ENCODE measurements around the gene JAKMIP1.

JAKMIP1 gene

DNA sequence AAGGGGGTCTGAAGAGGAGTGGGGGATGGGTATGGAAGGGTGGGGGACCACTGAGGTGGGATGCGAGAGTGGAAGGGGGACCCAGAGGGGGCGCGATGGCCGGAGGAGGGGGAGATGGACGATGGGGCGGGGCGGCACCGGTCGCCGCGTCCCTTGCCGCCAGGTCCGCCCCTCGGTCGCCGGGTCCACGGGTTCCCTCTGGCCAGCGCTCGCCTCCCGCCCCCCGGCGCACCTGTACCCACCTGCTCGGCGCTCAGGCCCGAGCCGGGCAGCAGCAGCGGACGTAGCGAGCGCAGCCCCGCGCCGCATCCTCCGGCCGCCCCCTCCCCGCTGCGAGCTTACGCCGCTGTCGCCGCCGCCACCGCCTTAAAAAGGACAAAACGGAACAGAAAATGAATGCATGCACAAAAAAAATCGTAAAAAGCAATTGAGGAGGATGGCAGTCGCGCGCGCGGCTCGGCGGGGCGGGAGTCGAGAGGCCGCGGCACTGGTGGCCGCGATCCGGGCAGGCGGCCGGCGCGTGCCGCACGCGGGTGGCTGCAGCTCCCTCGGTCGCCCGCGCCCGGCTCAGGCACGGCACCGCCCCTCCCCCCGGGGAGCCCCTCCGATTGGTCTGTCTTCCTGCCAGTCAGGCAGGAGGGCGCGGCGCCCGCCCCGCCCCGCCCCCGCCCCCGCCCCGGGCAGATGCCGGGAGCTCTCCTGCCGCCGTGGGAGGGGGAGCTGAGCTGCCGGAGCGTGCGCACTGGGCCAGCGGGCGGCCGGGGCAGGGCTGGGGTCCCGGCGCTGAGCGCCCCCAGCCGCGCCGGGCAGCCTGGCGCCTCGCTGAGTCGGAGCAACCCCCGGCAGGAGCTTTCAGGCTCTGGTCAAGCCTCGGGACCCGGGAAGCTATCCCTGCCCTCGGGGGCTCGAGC, at the start of gene JAKMIP1:
Gene JAKMIP1, minus strand, starts transcription at position 539 of the 911 bp plus-strand sequence. CDS start 87,699 bp downstream, outside the sequence.
- peak; percentile 66 to 77 for DNase-seq (ENCODE audit: low read depth in 2 of 2)

DNA sequence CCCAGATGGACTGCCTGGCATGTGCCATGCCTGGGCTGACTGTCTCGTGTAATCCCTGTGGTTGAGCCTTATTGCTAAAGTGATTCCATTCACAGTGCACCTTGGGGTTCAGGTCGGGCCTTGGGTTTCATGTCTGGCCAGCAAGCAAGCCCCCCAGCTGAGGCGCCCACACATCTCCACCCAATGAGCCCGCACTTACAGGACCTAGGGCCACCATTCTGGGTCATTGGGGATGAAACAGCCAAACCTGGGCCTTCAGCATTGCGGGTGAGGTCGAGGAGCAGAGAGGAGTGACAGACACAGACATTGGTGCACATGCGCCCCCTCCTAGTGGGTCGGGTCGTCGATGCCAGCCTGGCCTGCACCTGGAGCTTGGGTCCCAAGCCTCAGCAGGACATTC, 48.0 kb upstream of the JAKMIP1 start:
- DNase-seq (ENCODE audit: low read depth in 2 of 2) = no peak

DNA sequence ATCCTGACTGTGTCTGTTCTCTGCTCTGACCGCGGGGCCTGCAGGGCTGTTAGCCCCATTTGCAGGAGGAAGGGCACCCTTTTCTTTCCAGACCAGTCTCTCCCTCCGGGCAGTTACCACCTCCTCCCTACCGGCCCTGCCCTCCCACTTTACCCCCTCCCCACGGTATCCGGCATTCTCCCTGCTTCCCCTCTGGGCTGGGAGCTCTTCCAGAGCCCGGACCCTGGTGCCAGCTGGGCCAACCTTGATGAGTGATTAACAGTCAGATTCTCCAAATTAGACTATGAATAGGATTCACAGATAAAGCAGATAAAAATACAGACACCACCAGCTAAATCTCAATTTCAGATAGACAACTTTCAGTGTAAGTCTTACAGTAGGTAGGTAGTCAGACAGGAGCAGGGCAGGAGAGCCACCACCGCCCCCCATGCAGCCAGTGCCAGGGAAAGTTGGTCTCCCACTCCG, 45.9 kb upstream of the JAKMIP1 start:
- DNase-seq (ENCODE audit: low read depth in 2 of 2) = no peak

DNA sequence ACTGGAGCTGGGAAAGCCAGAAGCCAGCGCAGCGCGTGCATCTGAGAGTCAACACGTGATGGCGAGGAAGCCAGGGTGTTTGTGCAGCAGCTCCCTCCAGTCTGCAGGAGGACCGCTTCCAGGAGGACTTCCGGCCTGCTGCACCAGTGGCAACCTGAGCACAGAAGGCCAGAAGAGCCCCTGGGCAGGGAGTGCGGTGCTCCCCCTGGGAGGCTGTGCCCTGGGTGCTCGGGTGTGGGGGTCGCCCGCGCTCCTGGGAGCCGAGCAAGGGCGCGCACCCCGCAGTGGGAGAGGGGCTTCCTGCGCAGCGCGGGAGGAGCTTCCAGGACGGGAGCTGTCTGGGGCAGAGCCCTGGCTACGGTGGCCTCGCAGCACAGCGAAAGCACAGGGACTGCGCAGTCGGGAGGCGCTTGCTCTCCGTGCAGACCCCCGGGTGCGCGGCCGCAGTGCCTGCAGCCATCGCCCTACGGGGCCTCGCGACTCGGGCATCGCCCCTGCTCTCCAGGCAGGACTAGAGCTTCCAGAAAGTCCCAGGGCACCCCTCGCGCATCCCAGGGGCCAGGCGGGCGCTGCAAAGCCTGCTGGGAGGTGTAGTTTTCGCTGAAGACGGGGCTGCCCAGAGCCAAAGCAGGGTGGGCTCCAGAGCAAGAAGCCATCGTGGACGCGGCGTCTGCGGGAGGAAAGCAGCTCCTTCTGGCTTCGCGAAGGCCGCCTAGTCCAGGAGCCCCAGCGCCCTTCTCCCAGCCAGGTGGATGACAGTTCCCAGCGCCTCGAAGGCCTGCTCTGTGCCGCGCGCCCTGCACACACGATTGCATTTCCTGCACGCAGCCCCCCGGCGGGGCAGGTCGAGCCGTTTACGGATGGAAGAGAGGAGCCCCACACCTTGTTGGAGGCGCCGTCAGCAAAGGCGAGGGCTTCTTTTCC, 45.2 kb upstream of the JAKMIP1 start:
- DNase-seq (ENCODE audit: low read depth in 2 of 2) = no peak

DNA sequence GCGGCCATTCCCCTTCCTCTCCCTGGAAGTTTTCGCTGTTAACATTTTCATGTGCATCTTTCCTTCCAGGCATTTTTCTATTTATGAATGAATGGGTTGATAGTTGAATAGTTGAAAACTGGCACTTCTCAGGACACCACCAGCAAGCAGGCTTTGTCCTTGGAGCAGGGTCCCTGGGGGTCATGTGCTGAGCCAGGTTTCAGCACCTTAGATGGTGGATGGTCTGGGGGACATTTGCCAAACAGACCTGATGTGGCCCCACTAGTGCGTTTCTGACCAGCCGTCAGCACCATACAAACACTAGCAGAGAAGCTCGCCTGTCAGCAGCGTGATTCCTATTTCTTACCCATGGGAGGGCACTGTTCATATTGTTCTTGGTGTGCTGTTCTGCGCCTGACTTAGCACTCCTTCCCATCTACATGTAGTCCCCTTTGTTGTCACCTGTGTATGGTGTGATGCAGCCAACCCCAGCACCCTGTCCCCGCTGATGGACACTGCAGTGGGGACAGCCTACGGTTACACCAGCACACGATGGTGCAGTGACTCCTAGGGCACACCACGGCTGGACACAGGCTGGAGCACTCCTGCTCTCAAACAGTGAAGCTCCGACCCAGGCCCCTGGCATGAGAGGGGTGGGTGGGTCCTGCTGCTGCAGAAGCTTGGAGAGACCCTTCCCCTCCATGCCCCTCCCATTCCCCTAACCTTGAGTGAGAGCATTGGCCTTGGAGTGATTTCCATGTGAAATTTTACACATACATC, 42.1 kb upstream of the JAKMIP1 start:
- DNase-seq (ENCODE audit: low read depth in 2 of 2) = no peak

DNA sequence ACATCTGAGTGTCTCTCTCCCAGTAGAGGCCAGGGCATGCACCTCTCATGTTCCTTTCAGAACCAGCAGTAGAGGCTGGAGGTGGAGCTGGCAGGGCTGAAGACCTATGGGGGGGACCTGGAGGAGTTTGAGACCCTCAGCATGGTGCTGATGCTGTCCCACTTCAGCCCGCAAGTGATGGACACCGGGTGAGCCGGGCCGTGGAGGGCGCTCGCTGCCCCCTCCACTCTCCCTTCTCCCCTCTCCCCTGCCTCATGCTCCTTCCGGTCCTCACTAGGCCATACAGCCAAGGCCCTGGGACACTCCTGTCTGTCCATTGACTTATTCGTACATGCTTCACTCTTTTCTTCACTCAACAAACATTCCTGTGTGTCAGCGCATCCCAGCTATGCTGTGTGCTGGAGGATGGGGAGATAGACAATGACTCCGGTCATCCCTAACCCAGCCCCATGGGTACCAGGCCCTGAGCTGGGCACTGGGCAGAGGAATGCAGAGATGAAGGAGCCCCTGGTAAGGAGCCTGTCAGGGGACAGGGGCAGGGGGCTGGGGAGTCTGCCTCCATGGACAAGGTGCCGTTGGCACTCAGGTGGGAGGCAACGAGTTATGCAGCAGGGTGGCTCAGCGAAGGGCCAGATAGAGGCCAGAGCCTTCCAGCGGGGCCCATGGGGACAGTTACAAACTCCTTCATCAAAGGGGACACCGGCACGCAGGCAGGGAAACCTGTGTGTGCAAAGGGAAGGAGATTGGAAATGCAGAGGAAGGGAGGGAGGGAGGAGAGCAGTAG, 40.9 kb upstream of the JAKMIP1 start:
- DNase-seq (ENCODE audit: low read depth in 2 of 2) = no peak

DNA sequence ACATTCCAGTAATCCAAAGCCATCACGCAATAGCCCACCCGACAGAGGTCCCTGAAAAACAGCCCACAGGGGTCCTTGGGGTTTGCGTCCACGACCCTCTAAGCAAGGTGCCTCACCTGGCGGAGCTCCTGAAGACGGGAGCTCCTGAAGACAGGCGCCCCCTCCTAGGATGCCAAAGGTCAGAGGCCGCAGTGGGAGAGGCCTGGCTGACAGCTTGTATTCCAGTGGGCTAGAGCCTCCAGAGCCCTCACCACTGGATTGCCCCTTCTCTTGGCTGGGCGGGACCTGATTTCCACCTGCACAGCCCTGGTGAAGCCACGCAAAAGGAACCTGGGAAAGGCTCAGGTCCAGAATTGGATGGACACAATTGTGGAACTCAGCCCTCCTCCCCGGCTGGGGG, 39.6 kb upstream of the JAKMIP1 start:
- no peak for DNase-seq (ENCODE audit: low read depth in 2 of 2)

DNA sequence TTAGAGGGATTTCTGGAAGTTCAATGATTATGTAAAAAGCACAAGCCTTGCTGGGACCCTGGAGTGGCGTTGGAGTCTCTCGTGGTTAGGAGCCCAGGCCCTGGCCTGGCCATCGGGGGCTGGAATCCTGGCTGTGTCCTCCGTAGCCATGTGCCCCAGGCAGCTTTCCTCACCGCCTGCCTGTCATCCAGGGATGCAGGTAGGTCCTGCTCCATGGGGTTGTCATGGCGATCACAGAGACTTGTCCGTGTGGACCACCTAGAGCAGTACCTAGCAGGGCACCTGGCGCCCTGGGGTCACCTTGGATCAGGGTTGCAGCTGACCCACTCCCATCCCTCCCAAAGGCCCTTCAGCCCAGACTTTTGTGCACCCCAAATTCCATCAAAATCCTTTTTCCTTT, 39.1 kb upstream of the JAKMIP1 start:
- DNase-seq (ENCODE audit: low read depth in 2 of 2) = no peak

DNA sequence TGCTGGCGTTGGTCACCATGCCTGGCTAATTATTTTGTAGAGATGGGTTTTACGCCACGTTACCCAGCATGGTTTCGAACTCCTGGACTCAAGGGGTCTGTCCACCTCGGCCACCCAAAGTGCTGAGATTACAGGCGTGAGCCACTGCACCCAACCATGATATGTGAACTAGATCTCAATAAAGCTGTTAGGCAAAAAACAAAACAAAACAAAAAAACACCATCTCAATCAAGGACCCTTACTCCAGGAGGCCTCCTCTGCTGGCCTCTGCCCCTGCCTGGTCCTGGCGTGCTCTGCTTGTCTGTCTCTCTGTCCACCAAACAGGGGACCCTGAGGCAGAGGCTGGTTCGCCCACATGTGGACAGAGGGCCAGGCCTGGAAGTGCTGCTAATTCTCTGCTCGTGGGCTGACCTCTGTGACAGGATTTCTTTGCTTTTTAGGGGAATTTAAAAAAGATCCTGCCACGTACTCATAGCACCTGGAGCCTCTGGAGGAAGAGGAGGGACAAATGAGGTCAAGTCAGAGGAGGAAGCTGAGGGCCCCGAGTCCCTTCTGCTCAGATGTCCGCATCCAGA, 36.6 kb upstream of the JAKMIP1 start:
- no peak for DNase-seq (ENCODE audit: low read depth in 2 of 2)

DNA sequence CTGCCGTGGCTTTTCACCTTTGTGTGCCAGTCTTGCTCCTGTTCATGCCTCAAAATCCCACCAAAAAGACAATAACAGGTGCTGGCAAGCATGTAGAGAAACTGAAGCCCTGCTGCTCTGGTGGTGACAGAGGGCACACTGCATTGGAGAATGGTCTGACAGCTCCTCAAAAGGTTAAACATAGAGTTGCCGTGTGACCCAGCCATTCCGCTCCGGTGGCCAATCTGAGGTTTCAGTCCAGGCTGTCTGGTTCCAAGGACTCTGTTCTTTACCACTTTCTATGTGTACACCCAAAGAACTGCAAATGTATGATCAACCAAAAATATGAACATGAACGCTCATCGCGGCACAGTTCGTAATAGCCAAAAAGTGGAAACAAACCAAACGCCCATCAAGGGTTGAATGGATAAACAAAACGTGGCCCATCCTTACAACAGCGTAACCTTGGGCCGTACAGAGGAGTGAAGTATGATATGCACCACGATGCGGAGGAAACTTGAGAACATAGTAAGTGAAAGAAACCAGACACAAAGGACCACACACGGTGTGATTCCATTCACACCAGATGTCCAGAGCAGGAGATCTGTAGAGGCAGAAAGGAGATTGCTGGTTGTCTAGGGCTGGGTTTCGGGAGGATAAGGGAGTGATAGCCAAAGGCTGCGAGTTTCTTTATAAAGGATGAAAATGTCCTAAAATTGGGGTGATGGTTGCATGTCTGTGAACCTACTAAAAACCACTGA, 35.7 kb upstream of the JAKMIP1 start:
- no peak for DNase-seq (ENCODE audit: low read depth in 2 of 2)

DNA sequence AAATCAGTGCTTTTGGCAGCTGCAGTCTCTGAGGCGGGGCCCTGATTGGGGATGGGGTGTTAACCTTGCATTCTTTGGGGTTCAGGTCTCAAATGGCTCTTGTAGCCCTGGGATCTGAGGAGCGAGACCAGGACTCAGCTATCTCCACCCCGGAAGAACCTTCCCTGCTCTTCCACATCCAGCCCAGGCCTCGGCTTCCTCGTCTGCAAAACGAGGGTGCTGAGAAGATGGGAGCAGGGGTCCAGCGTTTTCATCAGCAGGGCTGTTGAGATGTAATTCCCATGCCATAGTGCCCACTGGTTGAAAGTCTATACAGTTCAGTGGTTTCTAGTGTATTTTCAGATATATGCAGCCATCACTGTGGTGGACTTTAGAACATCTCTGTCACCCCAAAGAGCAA, 34.7 kb upstream of the JAKMIP1 start:
- no peak for DNase-seq (ENCODE audit: low read depth in 2 of 2)

DNA sequence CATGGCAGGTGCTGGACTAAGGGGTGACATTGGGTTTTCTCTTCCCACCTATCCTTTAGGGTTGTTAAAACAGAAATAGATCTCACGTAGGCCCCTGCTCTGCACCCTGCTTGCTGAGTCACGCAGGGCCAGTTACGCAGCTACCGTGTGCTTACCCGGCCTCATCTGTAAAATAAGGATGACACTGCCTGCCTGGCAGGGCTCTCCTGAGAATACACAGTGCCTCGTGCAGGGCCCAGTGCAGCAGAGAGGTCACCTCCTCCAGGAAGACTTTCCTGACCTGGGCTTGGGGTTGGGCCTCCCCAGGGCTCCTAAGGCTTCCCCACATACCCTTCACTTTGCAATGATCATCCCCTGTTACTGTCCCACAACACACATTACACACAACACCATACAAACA, 33.6 kb upstream of the JAKMIP1 start:
- DNase-seq (ENCODE audit: low read depth in 2 of 2) = no peak

DNA sequence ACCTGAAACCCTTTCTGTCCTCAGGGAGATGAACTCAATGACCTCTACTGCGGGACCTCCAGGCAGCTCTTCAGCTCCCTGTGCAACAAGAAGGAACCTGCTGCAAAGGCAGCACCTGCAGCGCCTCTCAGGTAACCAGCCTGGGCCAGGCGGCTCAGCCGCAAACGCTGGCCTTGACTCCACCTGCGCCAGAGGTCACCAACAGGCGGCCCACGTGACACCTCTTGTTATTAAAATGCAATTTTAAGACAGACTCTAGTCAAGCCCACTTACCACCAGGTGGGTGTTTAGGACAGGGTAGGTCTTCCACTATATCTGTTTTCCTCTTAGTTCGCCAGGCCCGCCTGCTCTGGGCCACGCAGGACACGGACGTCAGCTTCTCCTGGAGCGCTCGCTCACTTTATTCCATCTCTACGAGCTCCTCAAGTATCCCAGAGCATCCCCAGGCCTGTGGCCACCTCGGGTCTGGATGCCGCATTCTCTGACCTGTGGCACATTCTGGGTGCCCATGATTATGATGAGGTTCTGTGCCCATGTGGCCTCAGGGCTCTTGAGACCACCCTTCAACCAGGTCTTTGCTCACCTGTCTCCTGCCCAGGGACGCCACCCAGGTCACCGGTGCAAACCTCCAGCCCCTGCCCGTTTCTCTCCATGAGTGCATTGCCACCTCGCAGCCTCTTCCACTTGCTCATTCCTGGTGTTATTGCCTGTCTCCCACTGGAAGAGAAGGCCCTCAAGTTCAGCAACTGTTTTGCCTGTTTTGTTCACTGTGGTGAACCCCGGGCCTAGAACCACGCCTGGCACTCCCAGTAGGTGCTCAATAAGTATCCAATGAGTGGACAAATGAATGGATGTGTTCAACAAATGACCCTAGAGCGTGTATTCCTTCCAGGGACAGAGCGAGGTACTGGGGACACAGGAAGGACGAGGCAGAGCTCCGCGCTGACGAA, 32.8 kb upstream of the JAKMIP1 start:
- DNase-seq (ENCODE audit: low read depth in 2 of 2) = no peak

DNA sequence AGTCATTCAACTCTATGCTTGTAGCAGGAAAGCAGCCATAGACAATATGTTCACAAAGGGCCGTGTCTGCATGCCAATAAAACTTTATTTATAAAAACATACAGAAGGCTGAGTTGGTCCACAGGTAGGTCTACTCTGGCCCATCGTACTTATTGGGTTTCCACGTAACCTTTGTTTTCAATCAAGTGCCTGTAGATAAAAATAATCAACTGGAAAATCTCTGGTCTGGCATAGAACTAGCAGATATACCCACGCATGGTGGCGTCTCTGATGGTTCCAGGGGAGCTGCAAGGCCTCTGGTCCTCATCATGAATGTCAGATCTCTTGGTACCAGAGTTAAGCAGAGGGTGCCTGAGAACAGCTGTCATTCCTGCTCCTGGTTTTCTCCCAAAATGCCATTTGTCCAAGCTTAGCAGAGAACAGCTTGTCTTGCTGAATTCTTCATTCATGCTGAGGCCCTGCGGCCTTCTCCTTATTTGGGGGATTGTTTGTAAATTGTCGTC, 31.4 kb upstream of the JAKMIP1 start:
- DNase-seq (ENCODE audit: low read depth in 2 of 2) = no peak

DNA sequence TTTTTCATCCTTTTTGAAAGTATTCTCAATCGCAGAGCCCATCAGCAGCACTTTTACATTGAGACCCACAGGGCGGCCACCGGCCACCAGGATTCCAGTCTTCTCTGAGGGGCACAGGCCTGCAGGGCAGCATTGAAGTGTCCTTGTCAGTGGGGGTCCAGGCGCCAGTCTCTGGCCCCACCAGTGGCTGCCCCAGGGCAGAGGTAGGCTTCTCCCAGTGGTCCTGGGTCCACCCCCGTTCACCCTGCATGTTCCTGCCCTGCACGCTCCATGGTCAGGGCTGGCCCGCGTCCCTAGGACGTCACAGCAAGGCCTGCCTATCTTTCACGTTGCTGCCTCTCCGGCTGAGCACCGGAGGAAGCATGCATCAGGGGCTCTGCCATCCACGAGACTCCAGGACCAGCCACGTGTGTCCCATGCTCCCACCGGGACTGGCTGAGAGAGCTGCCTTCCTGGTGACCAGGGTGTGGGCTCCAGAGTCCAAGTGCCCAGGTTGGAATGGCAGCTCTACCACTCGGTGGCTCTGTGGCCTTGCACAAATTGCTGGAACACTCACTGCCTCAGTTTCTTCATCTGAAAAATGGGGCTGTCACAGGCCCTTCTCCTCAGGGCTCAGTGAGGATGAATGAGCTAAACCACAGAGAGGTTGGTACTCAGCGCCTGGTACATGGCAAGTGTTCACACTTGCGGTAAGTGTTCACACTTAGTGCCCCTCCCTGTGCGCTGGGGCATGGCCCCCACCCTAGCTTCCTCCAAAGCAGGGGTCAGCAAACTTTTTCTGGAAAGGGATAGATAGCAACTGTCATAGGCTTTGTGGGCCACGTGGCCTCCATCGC, 30.7 kb upstream of the JAKMIP1 start:
- DNase-seq (ENCODE audit: low read depth in 2 of 2) = no peak

DNA sequence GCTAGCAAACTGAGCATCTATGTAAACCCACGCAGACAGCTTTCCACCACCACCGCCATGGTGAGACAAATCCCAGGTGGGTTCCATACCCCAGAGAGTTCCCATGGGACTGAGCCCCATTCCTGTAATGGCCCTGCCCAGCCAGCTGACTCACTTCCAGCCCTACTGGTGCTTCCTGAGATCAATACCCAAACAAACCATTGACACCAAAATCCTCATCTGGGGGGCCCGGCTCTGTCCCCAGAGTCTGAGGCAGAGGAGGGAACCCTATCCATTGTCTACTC, 30.1 kb upstream of the JAKMIP1 start:
- no peak for DNase-seq (ENCODE audit: low read depth in 2 of 2)

DNA sequence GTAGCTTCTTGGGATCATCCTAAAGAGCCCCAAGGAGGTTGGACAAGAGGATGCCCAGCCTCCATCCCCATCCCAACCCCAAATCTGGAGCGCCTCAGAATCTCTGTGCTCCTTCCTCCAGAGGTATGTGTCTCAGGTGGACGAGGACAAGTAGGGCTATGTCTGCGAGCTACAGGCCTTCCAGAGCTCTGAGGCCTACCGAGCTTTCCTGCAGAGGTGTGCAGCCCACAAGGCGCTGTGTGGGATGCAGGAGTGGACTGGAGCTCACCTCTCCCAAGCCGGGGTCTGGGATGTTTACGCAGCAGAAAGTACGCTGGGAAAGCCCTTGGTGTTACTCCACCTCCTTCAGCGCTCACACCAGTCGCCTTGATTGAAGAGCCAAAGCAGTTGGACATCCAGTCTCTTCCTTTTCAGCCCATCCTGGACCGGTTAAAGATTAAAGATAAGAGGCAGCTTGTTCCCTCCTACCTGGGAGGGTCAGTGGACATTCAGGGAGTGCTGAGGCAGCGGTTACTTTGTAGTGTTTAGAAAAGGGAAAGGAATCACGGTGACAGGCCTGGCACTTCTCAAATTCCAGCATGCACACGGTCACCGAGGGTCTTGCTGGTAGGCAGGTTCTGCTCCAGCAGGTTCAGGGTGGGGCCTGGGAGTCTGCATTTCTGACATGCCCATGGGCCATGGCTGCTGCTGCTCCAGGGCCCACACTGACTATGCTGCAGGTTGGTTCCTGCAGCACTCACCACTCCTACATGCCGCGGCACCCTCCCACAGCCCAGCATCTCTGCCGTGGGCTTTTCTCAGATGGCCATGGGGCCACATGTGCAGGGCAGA, 29.5 kb upstream of the JAKMIP1 start:
- no peak for DNase-seq (ENCODE audit: low read depth in 2 of 2)
